Esophagus muscularis mucosa (tissue), 3 donors: ENCODE measurements around the gene SYNRG.

ENCODE experiments used
- POLR2A ChIP-seq: fragments of 450-650 bp; IDR thresholded peaks from one replicate; pipeline ENCODE4 v1.6.1; 2017; ENCODE audit warnings: antibody characterized with exemption, moderate library complexity, mild to moderate bottlenecking, low read depth
- POLR2AphosphoS5 ChIP-seq, 2 donors: sonication (generic); formaldehyde crosslinking; IDR thresholded peaks; one replicate each; pipeline ENCODE4 v1.6.1; 2017; ENCODE audit warnings: antibody characterized with exemption in 2 of 2
- TF ChIP-seq, protein P1 (sequence below), 3 experiments: fragments of 200-600 bp in 2 of 3; fragments of 450-650 bp in 1 of 3; sonication (generic) in 2 of 3; IDR thresholded peaks; one replicate each; pipeline ENCODE4 v1.5.1; 2017 to 2019; ENCODE audit warnings: antibody characterized with exemption in 3 of 3, mild to moderate bottlenecking in 2 of 3, moderate library complexity in 1 of 3

DNA sequence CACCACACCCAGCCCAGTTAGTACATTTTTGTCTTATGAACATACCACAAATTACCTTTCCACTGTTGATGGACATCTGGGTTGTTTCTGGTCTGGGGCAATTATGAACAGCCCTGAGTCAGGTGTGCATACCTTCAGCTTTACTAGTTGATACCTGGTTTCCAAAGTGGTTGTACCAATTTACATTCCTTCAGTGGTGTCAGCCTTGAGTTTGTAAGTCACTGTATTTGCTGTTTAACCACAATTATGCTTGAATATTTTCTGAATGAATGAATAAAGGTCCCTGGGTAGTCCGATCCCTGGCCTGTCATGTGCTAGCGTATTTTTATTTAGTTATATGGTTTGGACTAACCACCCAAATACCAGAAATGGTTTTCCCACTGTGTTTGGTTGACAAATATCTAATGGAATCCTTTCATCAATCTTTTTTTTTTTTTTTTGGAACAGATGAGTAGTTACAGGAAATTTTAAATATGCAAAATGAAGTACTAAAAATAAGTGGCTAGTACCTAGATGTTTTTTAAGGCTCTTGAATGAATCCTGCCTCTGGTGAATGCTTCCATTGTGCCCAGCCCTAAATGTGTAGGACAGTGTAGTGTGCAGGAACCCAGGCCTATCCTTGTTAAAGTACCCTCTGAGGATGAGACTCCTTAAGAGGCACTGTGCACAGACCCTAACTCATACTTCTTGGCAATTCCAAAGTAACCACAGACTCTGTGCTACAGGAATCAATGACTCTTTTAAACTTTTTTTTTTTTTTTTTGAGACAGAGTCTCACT, 115.8 kb downstream of the SYNRG start:
- TF ChIP-seq, protein P1, sequence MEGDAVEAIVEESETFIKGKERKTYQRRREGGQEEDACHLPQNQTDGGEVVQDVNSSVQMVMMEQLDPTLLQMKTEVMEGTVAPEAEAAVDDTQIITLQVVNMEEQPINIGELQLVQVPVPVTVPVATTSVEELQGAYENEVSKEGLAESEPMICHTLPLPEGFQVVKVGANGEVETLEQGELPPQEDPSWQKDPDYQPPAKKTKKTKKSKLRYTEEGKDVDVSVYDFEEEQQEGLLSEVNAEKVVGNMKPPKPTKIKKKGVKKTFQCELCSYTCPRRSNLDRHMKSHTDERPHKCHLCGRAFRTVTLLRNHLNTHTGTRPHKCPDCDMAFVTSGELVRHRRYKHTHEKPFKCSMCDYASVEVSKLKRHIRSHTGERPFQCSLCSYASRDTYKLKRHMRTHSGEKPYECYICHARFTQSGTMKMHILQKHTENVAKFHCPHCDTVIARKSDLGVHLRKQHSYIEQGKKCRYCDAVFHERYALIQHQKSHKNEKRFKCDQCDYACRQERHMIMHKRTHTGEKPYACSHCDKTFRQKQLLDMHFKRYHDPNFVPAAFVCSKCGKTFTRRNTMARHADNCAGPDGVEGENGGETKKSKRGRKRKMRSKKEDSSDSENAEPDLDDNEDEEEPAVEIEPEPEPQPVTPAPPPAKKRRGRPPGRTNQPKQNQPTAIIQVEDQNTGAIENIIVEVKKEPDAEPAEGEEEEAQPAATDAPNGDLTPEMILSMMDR (IDR thresholded peaks at IDR 0.05) = no peak
- no peak for TF ChIP-seq POLR2A
- no peak for TF ChIP-seq POLR2AphosphoS5 (IDR thresholded peaks at IDR 0.05)
